GM23338 (cell line): Measurements from ENCODE around the gene B3GALT4.

Source experiments
- EZH2 ChIP-seq: fragments of 200-600 bp; sonication (generic); IDR thresholded peaks from one replicate; pipeline ENCODE4 v1.8.0; 2017; ENCODE audit warnings: antibody characterized with exemption, mild to moderate bottlenecking, low read depth; ENCODE audit not compliant: unreplicated experiment
- EZH2phosphoT487 ChIP-seq: fragments of 200-600 bp; sonication (generic); IDR thresholded peaks from one replicate; pipeline ENCODE4 v1.8.1; 2018; ENCODE audit warnings: antibody characterized with exemption; ENCODE audit not compliant: unreplicated experiment
- TF ChIP-seq, protein P1 (sequence below), 2 experiments: fragments of 200-600 bp in 1 of 2; sonication (generic) in 1 of 2; conservative IDR thresholded peaks; 2 replicates each; pipeline versions ENCODE4 v1.5.1 to v1.6.1; 2016 to 2017; ENCODE audit warnings: antibody characterized with exemption in 2 of 2, low read depth in 2 of 2, mild to moderate bottlenecking in 2 of 2, moderate library complexity in 1 of 2

DNA sequence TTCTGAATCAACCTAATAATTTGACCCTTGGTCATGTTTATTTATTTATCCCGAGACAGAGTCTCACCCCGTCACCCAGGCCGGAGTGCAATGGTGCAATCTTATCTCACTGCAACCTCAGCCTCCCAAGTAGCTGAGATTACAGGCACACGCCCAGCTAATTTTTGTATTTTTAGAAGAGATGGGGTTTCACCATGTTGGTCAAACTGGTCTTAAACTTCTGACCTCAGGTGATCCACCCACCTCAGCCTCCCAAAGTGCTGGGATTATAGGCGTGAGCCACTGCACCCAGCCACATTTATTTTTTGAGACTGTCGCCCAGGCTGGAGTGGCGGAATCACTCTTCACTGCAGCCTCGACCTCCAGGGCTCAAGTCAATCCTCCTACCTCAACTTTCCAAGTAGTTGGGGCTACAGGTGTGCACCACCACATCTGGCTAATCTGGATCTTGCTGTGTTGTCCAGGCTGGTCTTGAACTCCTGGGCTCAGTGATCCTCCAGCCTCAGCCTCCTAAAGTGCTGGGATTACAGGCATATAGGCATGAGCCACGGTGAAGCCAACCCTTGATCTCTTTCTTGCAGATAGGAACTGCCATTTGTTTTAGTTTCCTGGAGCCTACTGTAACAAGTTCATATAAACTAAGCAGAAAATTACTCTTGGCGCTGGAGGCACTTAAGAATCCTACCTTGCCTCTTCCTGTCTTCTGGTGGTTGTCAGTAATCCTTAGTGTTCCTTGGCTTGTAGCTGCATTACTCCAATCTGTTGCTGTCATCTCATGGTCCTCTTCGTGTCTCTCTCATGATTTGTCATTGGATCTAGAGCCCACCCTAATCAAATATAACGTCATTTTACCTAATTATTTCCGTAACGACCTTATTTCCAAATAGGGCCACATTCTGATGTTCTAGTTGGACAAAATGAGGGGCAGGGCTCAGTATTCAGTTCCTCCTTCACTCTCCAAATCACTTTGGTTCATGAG, 2.7 kb upstream of the B3GALT4 start:
- TF ChIP-seq EZH2phosphoT487 (no peak), EZH2 (no peak)
- TF ChIP-seq, protein P1, sequence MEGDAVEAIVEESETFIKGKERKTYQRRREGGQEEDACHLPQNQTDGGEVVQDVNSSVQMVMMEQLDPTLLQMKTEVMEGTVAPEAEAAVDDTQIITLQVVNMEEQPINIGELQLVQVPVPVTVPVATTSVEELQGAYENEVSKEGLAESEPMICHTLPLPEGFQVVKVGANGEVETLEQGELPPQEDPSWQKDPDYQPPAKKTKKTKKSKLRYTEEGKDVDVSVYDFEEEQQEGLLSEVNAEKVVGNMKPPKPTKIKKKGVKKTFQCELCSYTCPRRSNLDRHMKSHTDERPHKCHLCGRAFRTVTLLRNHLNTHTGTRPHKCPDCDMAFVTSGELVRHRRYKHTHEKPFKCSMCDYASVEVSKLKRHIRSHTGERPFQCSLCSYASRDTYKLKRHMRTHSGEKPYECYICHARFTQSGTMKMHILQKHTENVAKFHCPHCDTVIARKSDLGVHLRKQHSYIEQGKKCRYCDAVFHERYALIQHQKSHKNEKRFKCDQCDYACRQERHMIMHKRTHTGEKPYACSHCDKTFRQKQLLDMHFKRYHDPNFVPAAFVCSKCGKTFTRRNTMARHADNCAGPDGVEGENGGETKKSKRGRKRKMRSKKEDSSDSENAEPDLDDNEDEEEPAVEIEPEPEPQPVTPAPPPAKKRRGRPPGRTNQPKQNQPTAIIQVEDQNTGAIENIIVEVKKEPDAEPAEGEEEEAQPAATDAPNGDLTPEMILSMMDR (conservative IDR thresholded peaks at IDR 0.05; ENCODE audit: low read depth in 2 of 2), result no peak
